GM23338 (cell line): ENCODE data around the gene INSRR. TPM values are rescaled to one million over a fixed set of nuclear protein-coding genes. Genes with fewer than 3 reads are reported as not detected.

Experiments
- ATAC-seq: fragments of 200-7000 bp; cut with Tn5 transposase; 3 replicates; pipeline ENCODE4 v1.9.1; 2020
- DNase-seq: peaks from one replicate; pipeline ENCODE4 v3.0.0-alpha.2; 2015; ENCODE audit warnings: low spot score
- H2AFZ ChIP-seq: fragments of 200-600 bp; sonication (generic); 2 replicates; pipeline ENCODE4 v1.8.0; 2016; ENCODE audit warnings: antibody characterized with exemption, mild to moderate bottlenecking, moderate library complexity
- H3F3A ChIP-seq: fragments of 200-600 bp; sonication (generic); replicated peaks from 2 replicates; pipeline ENCODE4 v1.8.0; 2017; ENCODE audit warnings: antibody characterized with exemption, mixed run types, low read depth
- H3K27ac ChIP-seq: fragments of 200-600 bp; sonication (generic); 2 replicates; pipeline ENCODE4 v1.6.1; 2016; ENCODE audit warnings: low read depth
- H3K27me3 ChIP-seq: fragments of 200-600 bp; sonication (generic); 2 replicates; pipeline ENCODE4 v1.8.0; 2016; ENCODE audit warnings: mild to moderate bottlenecking, mixed run types, moderate library complexity; ENCODE audit not compliant: insufficient read depth
- H3K36me3 ChIP-seq: fragments of 200-600 bp; sonication (generic); 2 replicates; pipeline ENCODE4 v1.8.0; 2016; ENCODE audit warnings: mild to moderate bottlenecking; ENCODE audit not compliant: insufficient read depth
- H3K4me1 ChIP-seq: fragments of 200-600 bp; sonication (generic); 2 replicates; pipeline ENCODE4 v1.8.0; 2016; ENCODE audit warnings: mild to moderate bottlenecking, moderate library complexity; ENCODE audit not compliant: insufficient read depth
- H3K4me2 ChIP-seq: fragments of 200-600 bp; sonication (generic); 2 replicates; pipeline ENCODE4 v1.7.1; 2017; ENCODE audit warnings: mixed run types
- H3K4me3 ChIP-seq: fragments of 200-600 bp; sonication (generic); 2 replicates; pipeline ENCODE4 v1.6.1; 2016; ENCODE audit warnings: mixed run types
- H3K79me2 ChIP-seq: fragments of 200-600 bp; sonication (generic); replicated peaks from 2 replicates; pipeline ENCODE4 v1.8.0; 2017; ENCODE audit warnings: mild to moderate bottlenecking; ENCODE audit not compliant: insufficient read depth
- H3K9me2 ChIP-seq: fragments of 200-600 bp; sonication (generic); 2 replicates; pipeline ENCODE4 v1.8.0; 2017; ENCODE audit not compliant: insufficient read depth
- H4K20me1 ChIP-seq: fragments of 200-600 bp; sonication (generic); replicated peaks from 2 replicates; pipeline ENCODE4 v1.8.0; 2017; ENCODE audit warnings: mild to moderate bottlenecking; ENCODE audit not compliant: insufficient read depth
- H3K27ac Mint-ChIP-seq: 2 replicates; pipeline ENCODE4 v1.8.0; 2020; ENCODE audit warnings: inconsistent platforms, mild to moderate bottlenecking, moderate library complexity, mixed read lengths
- H3K27me3 Mint-ChIP-seq: 3 replicates; pipeline ENCODE4 v1.8.0; 2022; ENCODE audit warnings: low read depth, mild to moderate bottlenecking, moderate library complexity, mixed read lengths, inconsistent platforms; ENCODE audit not compliant: insufficient read depth, poor library complexity
- H3K36me3 Mint-ChIP-seq: 3 replicates; pipeline ENCODE4 v1.8.0; 2021; ENCODE audit warnings: low read depth, mild to moderate bottlenecking, inconsistent platforms, moderate library complexity, mixed read lengths
- H3K4me1 Mint-ChIP-seq: 3 replicates; pipeline ENCODE4 v1.8.0; 2020; ENCODE audit warnings: mild to moderate bottlenecking, inconsistent platforms, mixed read lengths
- H3K4me3 Mint-ChIP-seq: 3 replicates; pipeline ENCODE4 v1.8.0; 2021; ENCODE audit warnings: moderate library complexity, mild to moderate bottlenecking, inconsistent platforms, mixed read lengths
- H3K9me3 Mint-ChIP-seq: 3 replicates; pipeline ENCODE4 v1.8.0; 2020; ENCODE audit warnings: moderate library complexity, mild to moderate bottlenecking, inconsistent platforms, mixed read lengths
- CREB1 ChIP-seq: fragments of 250-450 bp; sonication (Bioruptor Pico); IDR thresholded peaks from 2 replicates; pipeline ENCODE4 v1.5.0; 2020; ENCODE audit warnings: low read depth, mild to moderate bottlenecking, moderate library complexity
- EZH2 ChIP-seq: fragments of 200-600 bp; sonication (generic); IDR thresholded peaks from one replicate; pipeline ENCODE4 v1.8.0; 2017; ENCODE audit warnings: antibody characterized with exemption, mild to moderate bottlenecking, low read depth; ENCODE audit not compliant: unreplicated experiment
- EZH2phosphoT487 ChIP-seq: fragments of 200-600 bp; sonication (generic); IDR thresholded peaks from one replicate; pipeline ENCODE4 v1.8.1; 2018; ENCODE audit warnings: antibody characterized with exemption; ENCODE audit not compliant: unreplicated experiment
- JUNB ChIP-seq: IDR thresholded peaks from one replicate; pipeline ENCODE4 v1.6.1; 2016; ENCODE audit warnings: antibody characterized with exemption; ENCODE audit not compliant: unreplicated experiment
- NANOG ChIP-seq: IDR thresholded peaks from 2 replicates; pipeline ENCODE4 v1.6.1; 2016; ENCODE audit warnings: antibody characterized with exemption, borderline replicate concordance
- POLR2AphosphoS5 ChIP-seq: IDR thresholded peaks from 2 replicates; pipeline ENCODE4 v1.6.1; 2016; ENCODE audit warnings: antibody characterized with exemption, low read depth
- REST ChIP-seq: IDR thresholded peaks from one replicate; pipeline ENCODE4 v1.6.1; 2018; ENCODE audit warnings: antibody characterized with exemption; ENCODE audit not compliant: unreplicated experiment
- polyA plus RNA-seq: library from polyadenylated mRNA; unstranded; fragments of >200 nt; fragmentation: Nextera tagmentation; extraction: Ambion mirVana; gene quantifications from 2 replicates; pipeline ENCODE4 v1.2.1, GENCODE V29; 2016
- total RNA-seq: library from RNA; depleted of rRNA; stranded (reverse); fragments of >200 nt; shearing (Covaris generic); gene quantifications from 2 replicates; pipeline ENCODE4 v1.2.3, GENCODE V29; 2014
- TF ChIP-seq, protein P1 (sequence below), 2 experiments: fragments of 200-600 bp in 1 of 2; sonication (generic) in 1 of 2; conservative IDR thresholded peaks; 2 replicates each; pipeline versions ENCODE4 v1.5.1 to v1.6.1; 2016 to 2017; ENCODE audit warnings: antibody characterized with exemption in 2 of 2, low read depth in 2 of 2, mild to moderate bottlenecking in 2 of 2, moderate library complexity in 1 of 2
- TF ChIP-seq, protein P2 (sequence below): fragments of 250-450 bp; sonication (Bioruptor Pico); IDR thresholded peaks from 2 replicates; pipeline ENCODE4 v1.5.0; 2020; ENCODE audit warnings: mild to moderate bottlenecking, moderate library complexity

INSRR gene
- total and polyA plus RNA-seq, 2 experiments from 2014 or later: not detected

- peaks cover 57% of the 10 kb centered on the region for H3K27me3 Mint-ChIP-seq
- Histone ChIP-seq H3K4me1 (peaks cover 13% of the 10 kb centered on the region; the same call in 1 of the 2 replicates), H3K27me3 (peaks cover 68% of the 10 kb centered on the region), H3K27ac (no peak overlapping the region), H3K4me2 (no peak overlapping the region), H3K36me3 (no peaks in the 10 kb centered on the region), H3K9me2 (no peaks in the 10 kb centered on the region), H4K20me1 (no peaks in the 10 kb centered on the region; the same call in 1 of the 2 replicates), H3F3A (no peaks in the 10 kb centered on the region), H3K79me2 (no peaks in the 10 kb centered on the region), H2AFZ (no peak overlapping the region), H3K4me3 (no peak overlapping the region)
- H3K4me3 Mint-ChIP-seq: no peak overlapping the region
- no peak overlapping the region for H3K27ac Mint-ChIP-seq
- peak; percentile 53 for DNase-seq
- H3K36me3 Mint-ChIP-seq: no peaks in the 10 kb centered on the region
- ATAC-seq: peak; percentile 9; the same call in 2 of the 3 replicates
- peaks cover 19% of the 10 kb centered on the region for H3K4me1 Mint-ChIP-seq
- TF ChIP-seq REST: peak; percentile 63
- TF ChIP-seq CREB1 (CRISPR knock-in tag): no peak
- TF ChIP-seq POLR2AphosphoS5: no peak
- no peak for TF ChIP-seq EZH2
- H3K9me3 Mint-ChIP-seq: no peaks in the 10 kb centered on the region
Observed at GRCh38 chr1:156841295-156841855, 17.5 kb downstream of the INSRR start.

- DNase-seq (no peak), ATAC-seq (no peak)
- Histone ChIP-seq H3K27ac (no peak overlapping the region), H3K4me2 (no peak overlapping the region), H3K36me3 (no peaks in the 10 kb centered on the region), H4K20me1 (no peaks in the 10 kb centered on the region; the same call in 1 of the 2 replicates), H2AFZ (no peak overlapping the region), H3K79me2 (no peaks in the 10 kb centered on the region), H3K9me2 (no peaks in the 10 kb centered on the region), H3F3A (no peaks in the 10 kb centered on the region), H3K27me3 (peaks cover 63% of the 10 kb centered on the region), H3K4me3 (no peak overlapping the region), H3K4me1 (peaks cover 13% of the 10 kb centered on the region; the same call in 1 of the 2 replicates)
- Mint-ChIP-seq H3K27me3 (peaks cover 54% of the 10 kb centered on the region), H3K9me3 (no peaks in the 10 kb centered on the region), H3K36me3 (no peaks in the 10 kb centered on the region), H3K27ac (no peak overlapping the region), H3K4me1 (peaks cover 19% of the 10 kb centered on the region), H3K4me3 (no peak overlapping the region)
- TF ChIP-seq, protein P1, sequence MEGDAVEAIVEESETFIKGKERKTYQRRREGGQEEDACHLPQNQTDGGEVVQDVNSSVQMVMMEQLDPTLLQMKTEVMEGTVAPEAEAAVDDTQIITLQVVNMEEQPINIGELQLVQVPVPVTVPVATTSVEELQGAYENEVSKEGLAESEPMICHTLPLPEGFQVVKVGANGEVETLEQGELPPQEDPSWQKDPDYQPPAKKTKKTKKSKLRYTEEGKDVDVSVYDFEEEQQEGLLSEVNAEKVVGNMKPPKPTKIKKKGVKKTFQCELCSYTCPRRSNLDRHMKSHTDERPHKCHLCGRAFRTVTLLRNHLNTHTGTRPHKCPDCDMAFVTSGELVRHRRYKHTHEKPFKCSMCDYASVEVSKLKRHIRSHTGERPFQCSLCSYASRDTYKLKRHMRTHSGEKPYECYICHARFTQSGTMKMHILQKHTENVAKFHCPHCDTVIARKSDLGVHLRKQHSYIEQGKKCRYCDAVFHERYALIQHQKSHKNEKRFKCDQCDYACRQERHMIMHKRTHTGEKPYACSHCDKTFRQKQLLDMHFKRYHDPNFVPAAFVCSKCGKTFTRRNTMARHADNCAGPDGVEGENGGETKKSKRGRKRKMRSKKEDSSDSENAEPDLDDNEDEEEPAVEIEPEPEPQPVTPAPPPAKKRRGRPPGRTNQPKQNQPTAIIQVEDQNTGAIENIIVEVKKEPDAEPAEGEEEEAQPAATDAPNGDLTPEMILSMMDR (conservative IDR thresholded peaks at IDR 0.05; ENCODE audit: low read depth in 2 of 2): no peak
- TF ChIP-seq, protein P2, sequence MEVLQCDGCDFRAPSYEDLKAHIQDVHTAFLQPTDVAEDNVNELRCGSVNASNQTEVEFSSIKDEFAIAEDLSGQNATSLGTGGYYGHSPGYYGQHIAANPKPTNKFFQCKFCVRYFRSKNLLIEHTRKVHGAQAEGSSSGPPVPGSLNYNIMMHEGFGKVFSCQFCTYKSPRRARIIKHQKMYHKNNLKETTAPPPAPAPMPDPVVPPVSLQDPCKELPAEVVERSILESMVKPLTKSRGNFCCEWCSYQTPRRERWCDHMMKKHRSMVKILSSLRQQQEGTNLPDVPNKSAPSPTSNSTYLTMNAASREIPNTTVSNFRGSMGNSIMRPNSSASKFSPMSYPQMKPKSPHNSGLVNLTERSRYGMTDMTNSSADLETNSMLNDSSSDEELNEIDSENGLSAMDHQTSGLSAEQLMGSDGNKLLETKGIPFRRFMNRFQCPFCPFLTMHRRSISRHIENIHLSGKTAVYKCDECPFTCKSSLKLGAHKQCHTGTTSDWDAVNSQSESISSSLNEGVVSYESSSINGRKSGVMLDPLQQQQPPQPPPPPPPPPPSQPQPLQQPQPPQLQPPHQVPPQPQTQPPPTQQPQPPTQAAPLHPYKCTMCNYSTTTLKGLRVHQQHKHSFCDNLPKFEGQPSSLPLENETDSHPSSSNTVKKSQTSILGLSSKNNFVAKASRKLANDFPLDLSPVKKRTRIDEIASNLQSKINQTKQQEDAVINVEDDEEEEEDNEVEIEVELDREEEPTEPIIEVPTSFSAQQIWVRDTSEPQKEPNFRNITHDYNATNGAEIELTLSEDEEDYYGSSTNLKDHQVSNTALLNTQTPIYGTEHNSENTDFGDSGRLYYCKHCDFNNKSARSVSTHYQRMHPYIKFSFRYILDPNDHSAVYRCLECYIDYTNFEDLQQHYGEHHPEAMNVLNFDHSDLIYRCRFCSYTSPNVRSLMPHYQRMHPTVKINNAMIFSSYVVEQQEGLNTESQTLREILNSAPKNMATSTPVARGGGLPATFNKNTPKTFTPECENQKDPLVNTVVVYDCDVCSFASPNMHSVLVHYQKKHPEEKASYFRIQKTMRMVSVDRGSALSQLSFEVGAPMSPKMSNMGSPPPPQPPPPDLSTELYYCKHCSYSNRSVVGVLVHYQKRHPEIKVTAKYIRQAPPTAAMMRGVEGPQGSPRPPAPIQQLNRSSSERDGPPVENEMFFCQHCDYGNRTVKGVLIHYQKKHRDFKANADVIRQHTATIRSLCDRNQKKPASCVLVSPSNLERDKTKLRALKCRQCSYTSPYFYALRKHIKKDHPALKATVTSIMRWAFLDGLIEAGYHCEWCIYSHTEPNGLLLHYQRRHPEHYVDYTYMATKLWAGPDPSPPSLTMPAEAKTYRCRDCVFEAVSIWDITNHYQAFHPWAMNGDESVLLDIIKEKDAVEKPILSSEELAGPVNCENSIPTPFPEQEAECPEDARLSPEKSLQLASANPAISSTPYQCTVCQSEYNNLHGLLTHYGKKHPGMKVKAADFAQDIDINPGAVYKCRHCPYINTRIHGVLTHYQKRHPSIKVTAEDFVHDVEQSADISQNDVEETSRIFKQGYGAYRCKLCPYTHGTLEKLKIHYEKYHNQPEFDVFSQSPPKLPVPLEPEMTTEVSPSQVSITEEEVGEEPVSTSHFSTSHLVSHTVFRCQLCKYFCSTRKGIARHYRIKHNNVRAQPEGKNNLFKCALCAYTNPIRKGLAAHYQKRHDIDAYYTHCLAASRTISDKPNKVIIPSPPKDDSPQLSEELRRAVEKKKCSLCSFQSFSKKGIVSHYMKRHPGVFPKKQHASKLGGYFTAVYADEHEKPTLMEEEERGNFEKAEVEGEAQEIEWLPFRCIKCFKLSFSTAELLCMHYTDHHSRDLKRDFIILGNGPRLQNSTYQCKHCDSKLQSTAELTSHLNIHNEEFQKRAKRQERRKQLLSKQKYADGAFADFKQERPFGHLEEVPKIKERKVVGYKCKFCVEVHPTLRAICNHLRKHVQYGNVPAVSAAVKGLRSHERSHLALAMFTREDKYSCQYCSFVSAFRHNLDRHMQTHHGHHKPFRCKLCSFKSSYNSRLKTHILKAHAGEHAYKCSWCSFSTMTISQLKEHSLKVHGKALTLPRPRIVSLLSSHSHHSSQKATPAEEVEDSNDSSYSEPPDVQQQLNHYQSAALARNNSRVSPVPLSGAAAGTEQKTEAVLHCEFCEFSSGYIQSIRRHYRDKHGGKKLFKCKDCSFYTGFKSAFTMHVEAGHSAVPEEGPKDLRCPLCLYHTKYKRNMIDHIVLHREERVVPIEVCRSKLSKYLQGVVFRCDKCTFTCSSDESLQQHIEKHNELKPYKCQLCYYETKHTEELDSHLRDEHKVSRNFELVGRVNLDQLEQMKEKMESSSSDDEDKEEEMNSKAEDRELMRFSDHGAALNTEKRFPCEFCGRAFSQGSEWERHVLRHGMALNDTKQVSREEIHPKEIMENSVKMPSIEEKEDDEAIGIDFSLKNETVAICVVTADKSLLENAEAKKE: no peak
- no peak for TF ChIP-seq EZH2phosphoT487
- TF ChIP-seq NANOG: no peak
- TF ChIP-seq JUNB: no peak
- TF ChIP-seq POLR2AphosphoS5: no peak
Observed at GRCh38 chr1:156840898-156841279, 18.0 kb downstream of the INSRR start.
